DMS153 treated with DMSO at 0.1 percent for 48 hours (cell line): ENCODE results near the gene DNAJC22.
"Not testable (repeated sequence)": the region's sequence is repeated elsewhere in the genome, so short reads cannot be mapped to it uniquely, and the experiment has no call there.

Source experiments
- DNase-seq: peaks from one replicate; lab custom pipeline; 2025; ENCODE audit not compliant: unreplicated experiment; lab: John Stamatoyannopoulos, UW

The DNAJC22 gene

DNA sequence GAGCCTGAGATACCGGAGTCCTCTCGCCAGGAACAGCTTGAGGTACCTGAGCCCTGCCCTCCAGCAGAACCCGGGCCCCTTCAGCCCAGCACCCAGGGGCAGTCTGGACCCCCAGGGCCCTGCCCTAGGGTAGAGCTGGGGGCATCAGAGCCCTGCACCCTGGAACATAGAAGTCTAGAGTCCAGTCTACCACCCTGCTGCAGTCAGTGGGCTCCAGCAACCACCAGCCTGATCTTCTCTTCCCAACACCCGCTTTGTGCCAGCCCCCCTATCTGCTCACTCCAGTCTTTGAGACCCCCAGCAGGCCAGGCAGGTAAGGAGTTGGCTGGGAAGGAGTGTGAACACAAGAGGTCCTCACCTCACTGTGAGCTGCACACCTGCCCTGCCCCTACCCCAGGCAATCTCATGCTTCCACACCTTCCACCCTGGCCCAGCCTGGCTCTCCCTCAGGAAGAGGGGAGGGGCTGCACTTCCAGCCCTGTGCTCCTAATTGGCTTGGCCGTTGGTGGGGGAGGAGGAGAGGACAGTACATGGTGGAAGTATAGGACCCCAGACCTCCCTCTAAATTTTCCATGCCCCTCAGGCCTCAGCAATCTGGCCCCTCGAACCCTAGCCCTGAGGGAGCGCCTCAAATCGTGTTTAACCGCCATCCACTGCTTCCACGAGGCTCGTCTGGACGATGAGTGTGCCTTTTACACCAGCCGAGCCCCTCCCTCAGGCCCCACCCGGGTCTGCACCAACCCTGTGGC, 15.9 kb upstream of the DNAJC22 start:
- no peak for DNase-seq

DNA sequence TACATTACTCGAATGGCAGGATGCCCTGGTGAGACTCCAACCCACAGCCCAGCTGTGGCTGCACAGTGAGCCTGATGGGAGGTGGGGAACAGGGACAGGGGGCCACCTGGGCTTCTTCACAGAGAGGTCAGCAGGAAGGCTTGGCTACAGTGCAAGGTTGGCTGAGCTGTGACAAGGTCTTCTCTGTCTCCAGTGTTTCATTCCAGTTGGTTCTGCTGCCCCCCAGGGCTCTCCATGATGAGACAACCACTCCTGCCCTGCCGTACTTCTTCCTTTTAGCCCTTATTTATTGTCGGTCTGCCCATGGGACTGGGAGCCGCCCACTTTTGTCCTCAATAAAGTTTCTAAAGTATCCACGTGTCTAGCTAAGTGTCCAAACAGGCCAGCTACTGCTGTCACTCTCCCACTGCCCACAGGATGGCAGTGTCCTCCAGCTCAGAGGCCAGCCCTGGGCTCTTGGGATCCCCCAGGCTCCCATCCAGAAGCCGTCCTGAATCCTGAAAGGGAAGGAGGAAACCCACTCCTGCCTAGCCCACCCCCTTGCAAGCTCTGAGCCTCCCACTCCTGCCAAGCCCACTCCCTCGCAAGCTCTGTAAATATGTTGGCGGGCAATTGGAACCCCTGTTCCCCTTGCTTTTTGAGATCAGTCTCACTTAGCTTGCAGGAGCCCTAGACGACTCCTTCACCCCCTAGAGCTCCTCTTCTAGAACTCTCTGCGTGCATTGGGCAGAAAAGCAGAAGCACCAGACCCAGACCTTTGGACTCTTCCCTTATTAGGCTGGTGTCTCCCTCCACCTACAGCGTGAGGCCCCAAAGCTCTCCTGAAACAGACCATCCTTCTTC, 15.1 kb upstream of the DNAJC22 start:
- peak; percentile 38 for DNase-seq

DNA sequence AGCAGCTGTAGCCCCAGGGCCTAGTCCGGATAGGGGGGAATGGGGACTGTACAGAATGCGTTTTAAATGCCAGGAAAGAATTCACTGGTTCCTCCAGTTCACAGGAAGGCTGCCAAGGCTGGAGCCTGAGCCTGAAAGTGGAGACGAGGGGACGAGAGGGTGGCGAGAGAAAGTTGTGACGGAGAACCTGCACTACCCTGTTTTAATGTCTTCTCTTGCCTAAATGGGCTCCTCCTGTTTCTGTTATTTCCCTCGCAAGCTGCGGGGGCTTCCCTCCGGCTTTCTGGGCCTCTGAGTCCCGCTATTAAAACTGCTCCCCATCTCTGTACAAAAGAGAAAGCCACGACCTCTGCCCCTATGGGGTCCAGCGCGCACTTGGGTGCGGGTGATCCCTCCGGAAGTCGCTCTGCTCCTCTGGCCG, 14.2 kb upstream of the DNAJC22 start:
- no peak for DNase-seq

DNA sequence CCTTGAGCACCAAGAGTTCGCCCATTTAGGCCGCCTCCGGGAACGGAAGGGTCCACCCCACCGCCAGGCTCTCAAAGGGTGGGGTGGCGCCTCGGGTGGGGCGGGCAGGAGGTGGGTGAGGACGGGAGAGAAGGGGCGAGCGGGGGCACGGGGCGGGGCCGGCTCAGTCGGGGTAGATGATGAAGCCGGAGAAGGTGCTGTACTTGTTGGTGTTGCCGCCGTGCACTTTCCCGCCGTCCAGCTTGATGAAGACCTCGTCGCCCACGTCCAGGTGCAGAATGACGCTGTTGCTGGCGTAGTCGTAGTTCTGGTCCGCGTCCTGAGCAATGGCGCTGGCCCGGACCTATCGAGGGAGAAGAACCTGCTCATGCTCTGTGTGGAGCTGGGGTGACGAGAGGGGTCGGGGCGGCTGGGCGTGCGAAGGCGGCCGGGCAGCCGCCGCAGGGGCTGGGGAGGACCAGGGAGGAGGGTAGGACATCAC, 13.8 kb upstream of the DNAJC22 start:
- DNase-seq, result no peak

DNA sequence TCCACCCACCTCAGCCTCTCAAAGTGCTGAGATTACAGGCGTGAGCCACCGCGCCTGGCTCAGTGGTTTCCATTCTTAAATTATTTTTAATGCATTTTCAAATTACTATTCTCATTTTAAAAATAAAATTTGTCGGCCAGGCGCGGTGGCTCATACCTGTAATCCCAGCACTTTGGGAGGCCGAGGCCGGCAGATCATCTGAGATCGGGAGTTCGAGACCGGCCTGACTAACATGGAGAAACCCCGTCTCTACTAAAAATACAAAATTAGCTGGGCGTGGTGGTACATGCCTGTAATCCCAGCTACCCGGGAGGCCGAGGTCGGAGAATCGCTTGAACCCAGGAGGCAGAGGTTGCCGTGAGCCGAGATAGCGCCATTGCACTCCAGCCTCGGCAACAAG, 12.9 kb upstream of the DNAJC22 start:
- not testable (repeated sequence) for DNase-seq

DNA sequence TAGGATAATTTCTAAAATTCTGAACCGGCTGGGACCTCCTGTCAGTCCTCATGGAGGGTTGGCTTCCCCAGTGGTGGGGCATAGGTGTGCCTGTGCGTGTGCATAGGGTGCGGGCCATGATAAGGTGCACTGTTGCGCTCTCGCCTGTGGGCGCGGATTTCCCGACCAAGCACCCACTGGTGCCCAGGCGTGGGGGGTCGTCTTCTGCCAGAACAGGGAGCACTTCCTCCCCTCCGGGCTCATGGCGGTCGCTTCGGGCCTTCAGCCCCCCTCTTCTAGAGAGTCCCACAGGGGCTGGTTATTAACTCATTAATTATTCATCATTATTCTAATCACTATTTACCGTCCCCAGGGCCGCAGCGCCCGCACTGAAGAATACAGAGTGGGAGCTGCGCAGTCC, 12.5 kb upstream of the DNAJC22 start:
- DNase-seq, result no peak

DNA sequence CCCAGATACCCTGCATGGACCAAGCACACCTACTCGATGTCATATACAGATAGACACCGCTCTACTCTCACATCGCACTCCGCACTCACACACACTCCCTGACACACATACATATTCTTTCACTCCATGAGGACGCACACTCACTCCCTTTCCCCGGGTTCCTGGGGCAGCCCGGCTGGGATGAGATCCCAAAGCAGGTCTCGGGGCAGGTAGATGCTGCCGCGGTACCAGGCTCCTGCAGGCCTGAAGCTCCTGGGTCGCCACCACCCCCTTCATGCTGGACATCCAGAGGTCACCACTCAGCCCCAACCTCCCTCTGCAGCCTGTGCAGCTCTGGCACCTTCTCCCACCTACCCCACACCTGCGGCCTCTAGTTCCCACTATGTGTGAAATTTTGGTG, 12.0 kb upstream of the DNAJC22 start:
- no peak for DNase-seq

DNA sequence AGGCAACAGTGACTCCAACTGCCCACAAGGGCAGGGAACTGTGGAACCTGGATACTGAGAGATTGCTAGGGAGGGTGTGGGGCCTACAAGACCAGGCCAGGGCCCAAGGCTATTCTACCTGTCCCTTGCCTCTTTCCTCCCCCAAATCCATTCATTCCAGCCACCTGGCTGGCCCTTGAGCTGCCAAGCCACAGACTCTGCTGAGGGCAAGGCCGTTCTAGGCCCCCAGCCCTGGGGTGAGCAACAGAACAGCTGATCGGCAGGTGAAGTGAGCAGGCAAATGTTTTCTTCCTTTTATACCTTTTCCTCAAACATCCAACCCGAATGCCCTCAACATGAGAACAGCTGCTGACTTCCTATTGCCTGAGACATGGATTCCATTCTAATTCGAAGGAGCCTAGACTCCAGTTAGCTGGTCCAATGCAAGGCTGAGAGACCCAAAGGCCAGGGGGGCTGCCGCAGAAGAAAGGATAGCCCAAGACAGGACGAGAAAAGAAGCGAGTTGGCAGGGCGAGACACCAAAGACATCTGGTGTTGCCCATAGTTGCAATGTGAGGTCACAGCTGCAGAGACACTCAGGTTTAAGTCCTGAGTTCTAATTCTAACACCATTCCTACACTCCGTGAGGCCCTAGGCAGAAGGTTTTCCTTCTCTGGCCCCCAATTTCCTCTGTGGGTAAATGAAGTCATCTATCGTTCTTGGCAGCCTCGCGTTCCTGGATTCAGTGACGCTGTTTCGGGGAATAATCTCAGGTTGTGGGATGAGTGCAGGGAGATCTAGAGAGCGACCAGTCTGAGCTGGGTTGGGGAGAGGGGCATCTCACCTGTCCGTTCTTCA, 11.4 kb upstream of the DNAJC22 start:
- DNase-seq, result no peak

DNA sequence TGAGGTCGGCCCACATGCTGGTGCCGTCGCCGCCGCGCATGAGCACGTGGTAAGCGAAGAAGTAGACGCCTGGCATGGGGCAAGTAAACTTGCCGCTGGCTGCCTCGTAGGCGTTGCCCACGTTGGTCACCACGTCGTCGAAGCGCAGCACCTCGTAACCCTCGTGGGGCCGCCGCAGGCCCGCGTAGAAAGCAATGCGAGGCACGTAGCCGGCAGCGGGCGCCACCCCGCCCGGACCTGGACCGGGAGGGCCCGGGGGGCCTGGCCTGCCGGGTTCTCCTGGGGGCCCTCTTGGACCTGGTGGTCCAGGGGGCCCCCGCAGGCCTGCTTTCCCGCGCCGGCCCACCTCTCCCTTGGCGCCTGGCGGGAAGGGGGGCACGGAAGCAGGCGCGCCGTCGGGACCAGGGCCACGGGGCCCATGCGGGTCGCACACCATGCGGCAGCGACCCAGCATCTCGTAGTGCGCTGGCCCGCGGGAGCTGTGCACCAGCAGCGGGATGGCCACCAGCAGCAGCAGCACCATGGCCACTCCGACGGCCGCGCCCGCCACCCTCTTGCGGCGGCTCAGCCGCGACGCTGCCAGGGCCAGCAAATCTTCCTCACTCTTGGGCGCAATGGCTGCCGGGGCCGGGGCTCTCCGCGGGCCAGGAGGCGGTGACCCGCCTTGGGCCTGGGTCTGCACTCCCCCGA, 10.6 kb upstream of the DNAJC22 start:
- DNase-seq, result no peak

DNA sequence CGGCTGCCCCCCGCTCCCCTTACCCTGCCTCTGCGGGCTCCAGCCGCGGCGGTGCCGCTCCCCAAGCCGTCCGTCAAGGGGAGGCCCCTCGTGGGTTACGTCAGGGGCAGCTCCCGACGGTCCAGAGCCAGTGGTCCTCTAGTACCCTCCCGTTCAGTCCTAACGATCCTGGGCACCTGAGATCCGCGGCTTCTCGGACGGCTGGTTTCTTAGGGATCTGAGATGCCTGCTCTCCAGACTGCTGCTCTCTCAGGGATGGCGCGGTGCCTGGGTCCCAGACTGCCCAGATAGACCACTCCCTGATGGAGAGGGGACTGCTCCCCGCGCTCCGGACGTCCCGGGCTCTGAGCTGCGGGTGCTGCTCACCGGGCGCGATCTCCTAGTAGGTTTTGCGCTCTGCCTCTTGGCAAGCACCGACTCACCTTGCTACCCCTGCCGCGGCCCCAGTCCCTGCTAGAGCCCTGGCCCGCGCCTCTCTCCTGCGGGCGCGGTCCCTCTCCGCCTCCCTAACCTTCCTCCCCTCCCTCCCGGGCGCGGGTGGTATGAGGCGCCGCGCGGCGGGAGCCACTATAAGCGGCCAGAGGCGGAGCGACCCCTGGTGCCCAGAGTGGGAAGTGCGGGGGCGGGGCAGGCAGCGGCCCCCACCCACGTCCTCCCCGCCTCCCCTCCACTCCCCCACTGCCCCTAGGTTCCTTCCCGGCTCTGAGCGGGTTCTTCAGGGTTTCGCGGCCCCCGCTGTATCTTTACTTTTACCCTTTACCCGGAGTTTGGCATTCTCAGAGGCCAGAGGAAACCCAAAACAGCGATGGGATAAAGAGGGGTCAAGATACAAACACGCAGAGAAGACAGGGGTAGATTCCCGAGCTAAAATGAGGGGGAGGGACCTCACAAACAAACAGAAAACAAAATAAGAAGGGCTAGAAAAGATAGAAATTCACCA, 9.8 kb upstream of the DNAJC22 start, which contains the start of gene C1QL4:
Gene C1QL4 (minus strand): TSS at position 544 of the 940 bp plus-strand sequence. CDS start 711 bp downstream, outside the sequence.
- DNase-seq, result peak; percentile 52

DNA sequence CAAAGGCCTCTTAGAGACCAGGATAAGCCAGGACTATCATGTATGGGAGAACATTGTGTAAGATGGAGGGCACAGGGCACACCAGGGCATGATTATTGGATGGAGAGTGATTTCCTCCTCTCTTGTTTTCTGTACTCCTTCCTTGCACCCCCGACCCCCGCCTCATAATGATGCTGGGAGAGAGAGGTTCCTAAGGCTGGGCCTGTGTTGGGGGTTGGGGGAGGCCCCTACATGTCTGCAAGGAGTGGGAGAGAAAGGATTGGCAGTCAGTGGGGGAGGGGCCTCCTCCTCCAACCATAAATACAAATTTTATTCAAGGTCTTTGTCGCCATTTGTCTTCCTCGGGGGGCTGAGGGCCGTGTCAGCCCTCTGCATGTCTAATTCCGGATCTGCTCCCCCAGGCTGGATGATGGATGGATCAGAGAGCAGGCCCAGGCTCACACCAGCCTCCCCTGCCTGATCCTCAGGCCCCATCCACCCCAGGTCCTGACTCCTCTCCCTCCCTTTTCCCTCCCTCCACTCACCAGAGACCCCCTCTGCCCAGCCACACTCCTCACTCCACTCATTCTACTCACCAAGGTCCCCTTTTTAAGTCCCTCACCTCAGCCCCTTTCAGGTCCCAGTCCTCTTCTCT, 7.7 kb upstream of the DNAJC22 start:
- no peak for DNase-seq

DNA sequence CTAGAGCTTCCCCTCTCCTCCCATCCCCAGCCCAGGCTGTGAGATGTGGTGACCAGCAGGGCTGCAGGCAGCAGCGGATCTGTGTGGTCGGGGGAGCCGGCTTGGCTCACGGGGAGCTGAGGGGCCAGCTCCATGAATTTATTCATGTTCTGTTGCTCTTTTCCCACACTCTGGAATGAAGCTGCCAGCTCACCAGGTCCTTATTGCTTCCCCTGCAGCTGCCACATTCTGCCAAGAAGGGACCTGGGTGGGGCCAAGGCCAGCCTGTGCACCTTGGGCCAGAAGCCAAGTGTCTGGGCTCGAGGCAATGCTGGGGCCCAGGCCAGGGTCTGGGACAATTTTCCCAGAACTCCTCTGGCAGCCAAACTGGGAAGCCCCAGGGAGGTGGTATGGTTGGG, 7.2 kb upstream of the DNAJC22 start:
- no peak for DNase-seq

DNA sequence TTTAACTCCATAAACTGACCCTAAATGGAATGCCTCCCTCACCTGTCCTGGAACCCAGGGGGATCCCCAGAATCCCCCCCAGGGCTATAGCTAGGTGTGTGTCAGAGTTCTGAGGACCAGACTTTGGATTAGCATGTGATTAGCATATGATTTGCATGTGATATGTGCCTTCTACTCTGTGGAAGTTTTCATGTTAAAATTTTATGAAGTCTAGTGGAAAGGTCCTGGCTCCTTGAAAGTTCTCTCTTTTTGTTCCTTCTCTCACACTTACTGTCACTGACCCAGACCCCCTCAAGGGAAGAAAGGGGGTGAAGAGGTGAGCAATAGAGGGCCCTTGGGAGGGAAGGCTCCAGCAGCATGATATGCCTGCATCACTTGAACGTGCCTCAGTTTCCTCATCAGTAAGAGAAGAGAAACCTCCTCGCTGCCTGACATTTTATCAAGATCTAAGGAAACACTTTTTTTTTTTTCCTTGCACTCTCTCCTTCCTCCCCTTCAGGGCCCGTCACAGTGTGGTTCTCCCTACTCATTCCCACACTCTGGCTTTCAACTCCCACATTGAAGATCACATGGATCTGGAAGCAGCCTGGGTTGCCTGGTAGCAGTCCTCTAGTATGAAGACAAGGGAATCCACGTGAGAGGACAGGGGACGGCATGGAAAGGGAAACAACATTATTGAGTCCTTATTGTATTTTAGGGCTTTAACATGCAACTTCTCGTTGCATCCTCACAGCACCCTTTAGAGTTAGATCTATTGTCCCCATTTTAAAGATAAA, 6.4 kb upstream of the DNAJC22 start:
- DNase-seq, result no peak

DNA sequence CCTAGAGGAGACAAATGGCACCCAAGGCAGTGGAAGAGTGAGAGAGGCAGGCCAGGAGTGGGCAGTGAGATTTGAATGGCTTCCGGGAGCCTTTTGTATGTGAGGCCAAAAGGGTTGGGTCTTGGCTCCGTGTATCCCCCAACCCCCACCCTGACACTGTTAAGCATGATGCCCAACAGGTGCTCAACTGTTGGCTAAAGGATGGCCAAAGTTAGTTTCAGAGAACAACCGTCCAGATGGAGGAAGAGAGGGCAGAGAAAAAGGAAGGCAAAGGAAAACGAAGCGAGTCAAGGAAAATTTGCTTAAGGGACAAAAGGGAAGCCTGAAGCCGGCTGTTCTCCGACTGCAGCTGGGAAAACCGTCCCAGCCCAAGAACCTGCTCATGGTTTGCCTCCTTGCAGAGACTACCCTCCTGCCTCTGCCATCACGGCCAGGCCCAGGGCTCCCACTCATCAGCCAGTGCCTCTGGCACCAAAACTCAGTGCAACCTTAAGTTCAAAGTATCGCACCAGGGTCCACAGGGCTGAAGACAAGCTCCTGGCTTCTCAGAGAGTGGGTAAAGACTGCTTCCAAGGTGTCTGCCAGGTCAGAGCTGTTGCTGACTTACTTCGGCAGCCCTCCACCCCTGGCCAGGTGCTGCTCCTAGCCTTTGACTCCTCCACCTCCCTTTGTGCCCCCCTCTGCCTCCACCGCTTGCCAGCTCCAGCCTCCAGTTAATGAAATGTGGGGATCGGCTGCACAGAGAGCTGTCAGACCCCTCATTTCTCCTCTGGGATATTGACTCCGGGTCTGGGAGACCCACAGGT, 5.5 kb upstream of the DNAJC22 start:
- no peak for DNase-seq

DNA sequence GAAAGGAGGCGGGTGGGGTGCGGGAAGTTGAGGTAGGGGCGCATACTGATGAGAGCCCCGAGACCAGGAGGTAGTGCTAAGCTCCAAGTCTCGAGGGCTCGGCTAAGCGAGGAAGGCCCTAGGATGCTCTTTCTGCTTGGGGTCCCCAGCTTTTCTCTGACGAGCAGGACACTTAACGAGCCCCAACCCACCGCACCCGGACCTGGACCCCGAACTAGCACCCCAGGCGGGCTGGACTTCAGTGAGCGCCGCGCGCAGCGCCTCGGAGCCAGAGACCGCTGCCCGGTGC, 5.0 kb upstream of the DNAJC22 start:
- no peak for DNase-seq

DNA sequence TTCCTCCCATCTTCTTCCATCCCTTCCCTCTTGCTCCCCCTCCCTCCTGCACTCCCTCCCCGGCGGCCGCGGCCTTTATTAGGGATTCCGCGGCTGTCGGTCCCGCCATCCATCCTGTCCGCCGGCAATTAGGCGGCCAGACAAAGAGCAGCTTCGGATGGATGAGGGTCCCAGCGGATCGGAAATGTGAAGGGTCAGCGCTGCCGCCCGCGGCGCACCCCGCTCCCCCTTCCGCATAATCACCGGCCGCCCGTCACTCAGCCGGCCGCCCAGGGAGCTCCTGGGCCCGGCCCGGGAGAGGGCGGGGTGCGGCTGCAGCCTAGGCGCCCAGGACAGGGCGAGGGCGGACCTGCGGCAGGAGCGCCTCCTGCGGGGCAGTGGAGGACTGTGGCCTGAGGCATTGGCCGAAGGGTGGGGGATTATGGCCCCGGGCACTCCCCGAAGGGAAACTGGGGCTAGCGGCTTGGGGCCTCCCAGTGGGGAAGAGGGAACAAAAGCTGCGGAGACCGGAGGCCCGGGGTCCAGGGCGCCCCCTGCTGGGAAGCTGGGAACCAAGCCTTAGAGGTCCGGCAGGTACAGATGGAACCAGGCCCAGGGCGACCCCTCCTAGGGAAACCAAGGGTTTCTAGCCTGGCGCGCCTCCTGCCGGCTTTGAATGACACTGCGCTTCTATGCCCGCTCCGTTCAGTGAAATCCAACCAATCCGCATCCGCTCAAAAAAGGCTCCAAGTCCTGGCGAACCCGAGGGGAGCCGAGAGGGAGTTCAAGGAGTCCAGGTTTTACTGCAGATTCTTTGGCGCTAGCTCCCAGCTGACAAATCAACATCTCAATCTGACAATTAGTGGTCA, 4.4 kb upstream of the DNAJC22 start:
- peak; percentile 74 for DNase-seq
